Astrocyte of the cerebellum (primary cell): ENCODE results near the gene SLC7A11.

Source experiments
- DNase-seq: peaks from one replicate; pipeline ENCODE4 v3.0.0-alpha.2; 2011; ENCODE audit warnings: low read depth
- H3K4me3 ChIP-seq: 2 replicates; pipeline ENCODE4 v1.5.1; 2011; ENCODE audit warnings: mild to moderate bottlenecking, low read depth, low read length, moderate library complexity
- in situ Hi-C: cut with HindIII; loops from 2 replicates; pipeline ENCODE4 v1.10.0; 2017; ENCODE audit warnings: low sequenced_read_pairs
- TF ChIP-seq, protein P1 (sequence below): IDR thresholded peaks from 2 replicates; pipeline ENCODE4 v1.5.1; 2012; ENCODE audit warnings: low read length, low read depth, moderate library complexity, mild to moderate bottlenecking; ENCODE audit errors: missing control alignments

The SLC7A11 gene

DNA sequence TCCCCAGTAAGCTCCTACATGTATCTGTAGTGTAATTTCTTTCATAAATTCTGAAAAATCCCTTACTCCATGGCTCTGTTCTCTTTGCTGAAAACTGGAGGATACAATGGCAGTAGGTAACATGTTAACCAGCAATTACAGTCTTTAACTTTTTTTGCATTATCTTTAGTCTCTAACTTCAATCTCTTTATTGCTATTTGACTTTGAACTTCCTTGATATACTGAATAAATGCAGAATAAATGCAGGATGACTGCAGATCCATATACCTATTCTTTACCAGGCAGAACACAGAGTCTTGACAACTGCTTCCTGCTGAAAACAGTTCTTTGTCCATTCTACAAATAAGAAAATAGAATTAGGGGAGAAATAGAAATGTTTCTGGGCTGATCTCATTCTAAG lies 101.3 kb downstream of the SLC7A11 start:
- no peak for DNase-seq
- in situ Hi-C loops = no loop called here
- TF ChIP-seq, protein P1, sequence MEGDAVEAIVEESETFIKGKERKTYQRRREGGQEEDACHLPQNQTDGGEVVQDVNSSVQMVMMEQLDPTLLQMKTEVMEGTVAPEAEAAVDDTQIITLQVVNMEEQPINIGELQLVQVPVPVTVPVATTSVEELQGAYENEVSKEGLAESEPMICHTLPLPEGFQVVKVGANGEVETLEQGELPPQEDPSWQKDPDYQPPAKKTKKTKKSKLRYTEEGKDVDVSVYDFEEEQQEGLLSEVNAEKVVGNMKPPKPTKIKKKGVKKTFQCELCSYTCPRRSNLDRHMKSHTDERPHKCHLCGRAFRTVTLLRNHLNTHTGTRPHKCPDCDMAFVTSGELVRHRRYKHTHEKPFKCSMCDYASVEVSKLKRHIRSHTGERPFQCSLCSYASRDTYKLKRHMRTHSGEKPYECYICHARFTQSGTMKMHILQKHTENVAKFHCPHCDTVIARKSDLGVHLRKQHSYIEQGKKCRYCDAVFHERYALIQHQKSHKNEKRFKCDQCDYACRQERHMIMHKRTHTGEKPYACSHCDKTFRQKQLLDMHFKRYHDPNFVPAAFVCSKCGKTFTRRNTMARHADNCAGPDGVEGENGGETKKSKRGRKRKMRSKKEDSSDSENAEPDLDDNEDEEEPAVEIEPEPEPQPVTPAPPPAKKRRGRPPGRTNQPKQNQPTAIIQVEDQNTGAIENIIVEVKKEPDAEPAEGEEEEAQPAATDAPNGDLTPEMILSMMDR = no peak
- H3K4me3 ChIP-seq = no peak overlapping the region

DNA sequence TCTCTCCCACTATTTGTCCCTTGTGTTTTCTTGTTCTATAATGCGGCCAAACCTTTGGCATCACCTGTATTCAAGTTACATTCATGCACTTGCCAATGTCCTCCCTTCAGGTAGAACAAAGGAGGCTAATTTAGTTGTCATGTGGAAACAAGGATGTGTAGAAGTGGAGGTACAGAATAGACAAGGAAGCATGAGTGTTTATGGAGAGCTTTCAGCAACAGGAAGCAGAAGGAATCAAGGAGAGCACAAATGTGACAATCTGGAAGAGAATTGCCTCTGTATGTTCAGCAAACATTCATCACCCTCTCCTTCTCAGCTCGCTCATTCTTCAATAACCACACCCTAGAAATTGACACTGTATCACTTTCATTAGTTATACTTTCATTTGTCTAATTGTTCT lies 103.4 kb downstream of the SLC7A11 start:
- in situ Hi-C loops = no loop called here

DNA sequence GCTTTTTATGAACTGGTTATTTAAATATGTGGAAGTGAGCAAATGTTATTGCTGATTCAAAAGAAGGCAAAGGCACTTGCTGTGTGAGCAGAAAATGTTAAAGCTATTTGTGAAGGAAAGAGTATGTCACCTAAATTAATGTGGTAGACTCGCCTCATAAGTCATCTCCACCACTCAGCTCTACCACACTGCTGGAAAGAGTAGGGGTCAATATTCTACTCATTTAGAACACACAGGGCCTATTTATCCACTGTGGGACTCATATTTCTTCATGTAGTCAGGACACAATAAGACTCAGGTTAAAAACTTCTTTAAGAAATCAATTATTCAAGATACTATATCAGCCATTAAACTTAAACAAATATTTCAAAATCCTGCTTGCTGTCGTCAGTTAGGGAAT lies 106.5 kb downstream of the SLC7A11 start:
- no peak overlapping the region for H3K4me3 ChIP-seq
- DNase-seq = no peak
- in situ Hi-C loops = no loop called here
- TF ChIP-seq, protein P1 = no peak

More for the DNA sequence above, 103.4 kb downstream of the SLC7A11 start:
- DNase-seq = no peak
- no peak overlapping the region for H3K4me3 ChIP-seq
- TF ChIP-seq, protein P1 = no peak

DNA sequence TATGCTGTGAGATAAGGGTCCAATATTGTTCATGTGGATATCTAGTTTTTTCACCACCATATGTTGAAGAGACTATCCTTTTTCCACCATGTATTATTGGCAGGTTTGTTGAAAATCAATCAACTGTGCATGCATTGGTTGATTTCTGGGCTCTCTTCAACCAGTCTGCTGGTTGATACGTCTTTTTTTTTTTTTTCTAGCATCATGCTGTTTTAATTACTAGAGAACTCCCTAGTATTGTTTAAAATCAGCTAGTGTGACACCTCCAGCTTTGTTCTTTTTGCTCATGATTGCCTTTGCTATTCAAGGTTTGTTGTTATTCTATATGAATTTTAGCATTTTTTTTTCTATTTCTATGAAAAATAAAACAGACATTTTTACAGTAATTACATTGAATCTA lies 123.9 kb downstream of the SLC7A11 start:
- no peak for DNase-seq
- no peak overlapping the region for H3K4me3 ChIP-seq
- in situ Hi-C loops = no loop called here
- TF ChIP-seq, protein P1 = no peak

DNA sequence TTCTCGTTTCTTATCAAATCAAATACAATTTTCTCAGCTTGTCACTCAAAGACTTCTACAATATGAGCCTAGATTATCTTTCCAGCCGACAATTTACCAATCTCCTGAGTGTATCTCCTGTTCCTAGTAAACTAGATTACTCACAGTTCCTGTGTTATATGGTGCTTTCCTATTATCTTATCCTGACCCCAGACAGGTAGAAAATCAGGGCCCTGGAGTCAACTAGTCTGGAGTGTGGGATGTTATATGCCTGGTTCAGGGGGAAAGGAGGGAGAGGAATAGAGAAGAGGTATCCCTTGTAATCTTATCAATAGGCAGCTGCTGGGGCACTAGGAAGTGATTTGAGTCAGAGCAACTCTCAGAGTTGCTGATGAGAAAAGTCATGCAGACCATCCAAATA lies 127.1 kb downstream of the SLC7A11 start:
- in situ Hi-C loops = no loop called here
- TF ChIP-seq, protein P1 = no peak
- DNase-seq = no peak
- no peak overlapping the region for H3K4me3 ChIP-seq

DNA sequence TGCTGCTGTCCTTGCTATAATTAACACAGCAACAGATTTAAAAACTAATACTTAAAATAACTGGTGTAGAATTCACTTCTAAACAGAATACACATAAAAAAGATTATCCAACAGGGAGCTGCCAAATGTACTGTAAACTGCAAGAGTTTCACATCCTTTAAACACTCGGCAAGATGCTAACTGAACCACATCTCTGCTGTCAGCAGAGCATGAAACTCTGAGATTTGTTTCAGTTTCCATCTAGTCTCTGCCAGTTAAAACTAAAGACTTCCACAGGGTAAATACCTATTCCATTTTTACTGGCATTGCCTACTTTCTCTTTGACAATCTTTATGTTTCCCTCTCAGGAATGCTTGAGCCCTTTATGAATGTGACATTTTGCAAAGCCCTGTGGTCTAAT lies 127.7 kb downstream of the SLC7A11 start:
- peak; percentile 4 for DNase-seq
- no peak overlapping the region for H3K4me3 ChIP-seq
- TF ChIP-seq, protein P1 = no peak
- in situ Hi-C loops = no loop called here
